HL-60 (cell line): ENCODE data around the gene NFIA.

ENCODE experiments used
- DNase-seq, 2 experiments: peaks; one replicate each; pipeline ENCODE4 v3.0.0-alpha.2; 2010 to 2020; ENCODE audit warnings: low read depth in 1 of 2, low spot score in 1 of 2
- H3K27ac ChIP-seq: fragments of 250-450 bp; sonication (Bioruptor Pico); replicated peaks from 2 replicates; pipeline ENCODE4 v1.5.1; 2020; ENCODE audit warnings: mild to moderate bottlenecking, moderate library complexity
- H3K27me3 ChIP-seq: fragments of 250-450 bp; sonication (Bioruptor Pico); 2 replicates; pipeline ENCODE4 v1.5.1; 2021; ENCODE audit warnings: mild to moderate bottlenecking, moderate library complexity; ENCODE audit not compliant: insufficient read depth, poor library complexity, severe bottlenecking
- H3K4me3 ChIP-seq: replicated peaks from 2 replicates; pipeline ENCODE4 v1.5.1; 2011; ENCODE audit warnings: mild to moderate bottlenecking, control low read depth, low read length; ENCODE audit not compliant: insufficient read depth
- CTCF ChIP-seq: IDR thresholded peaks from one replicate; pipeline ENCODE4 v1.5.1; 2011; ENCODE audit warnings: low read length, control low read depth, inconsistent platforms; ENCODE audit not compliant: insufficient read depth
- GABPA ChIP-seq: IDR thresholded peaks from 2 replicates; pipeline ENCODE4 v1.6.1; 2012; ENCODE audit warnings: low read depth
- POLR2AphosphoS5 ChIP-seq: IDR thresholded peaks from 2 replicates; pipeline ENCODE4 v1.6.1; 2012; ENCODE audit warnings: low read depth
- REST ChIP-seq: IDR thresholded peaks from 2 replicates; pipeline ENCODE4 v1.6.1; 2012; ENCODE audit warnings: low read depth; ENCODE audit not compliant: insufficient replicate concordance
- SPI1 ChIP-seq: IDR thresholded peaks from 2 replicates; pipeline ENCODE4 v1.6.1; 2012; ENCODE audit warnings: low read depth, mild to moderate bottlenecking, borderline replicate concordance

The NFIA gene

GRCh38 chr1:61496501-61496900, 414.1 kb downstream of the NFIA start:
- no peak for DNase-seq
- H3K27me3 ChIP-seq, result peaks cover 3% of the 10 kb centered on the region
- H3K27ac ChIP-seq, result no peak overlapping the region
- no peak overlapping the region for H3K4me3 ChIP-seq
- TF ChIP-seq REST (no peak), GABPA (no peak), SPI1 (no peak), CTCF (no peak), POLR2AphosphoS5 (no peak)

- H3K27ac ChIP-seq, result no peak overlapping the region
- TF ChIP-seq POLR2AphosphoS5 (no peak), CTCF (no peak), REST (no peak), GABPA (no peak), SPI1 (no peak)
These were observed 414.7 kb downstream of the NFIA start for GRCh38 chr1:61497013-61497412.

GRCh38 chr1:61498342-61498741, 416.0 kb downstream of the NFIA start:
- H3K4me3 ChIP-seq, result no peak overlapping the region
- H3K27me3 ChIP-seq, result no peaks in the 10 kb centered on the region
- DNase-seq, result no peak
- no peak overlapping the region for H3K27ac ChIP-seq
- no peak for TF ChIP-seq CTCF
- no peak for TF ChIP-seq REST
- no peak for TF ChIP-seq GABPA
- no peak for TF ChIP-seq SPI1
- no peak for TF ChIP-seq POLR2AphosphoS5

More at GRCh38 chr1:61497013-61497412, 414.7 kb downstream of the NFIA start:
- no peak for DNase-seq
- Histone ChIP-seq H3K27me3 (no peaks in the 10 kb centered on the region), H3K4me3 (no peak overlapping the region)
